NB4 (cell line): Measurements from ENCODE around the gene SCN8A.

Experiments
- MYC ChIP-seq: IDR thresholded peaks from 2 replicates; pipeline ENCODE4 v1.6.1; 2011; ENCODE audit warnings: low read depth, low read length
- POLR2A ChIP-seq: IDR thresholded peaks from 2 replicates; pipeline ENCODE4 v1.6.1; 2011; ENCODE audit warnings: mild to moderate bottlenecking; ENCODE audit not compliant: insufficient read length; ENCODE audit errors: extremely low read depth

DNA sequence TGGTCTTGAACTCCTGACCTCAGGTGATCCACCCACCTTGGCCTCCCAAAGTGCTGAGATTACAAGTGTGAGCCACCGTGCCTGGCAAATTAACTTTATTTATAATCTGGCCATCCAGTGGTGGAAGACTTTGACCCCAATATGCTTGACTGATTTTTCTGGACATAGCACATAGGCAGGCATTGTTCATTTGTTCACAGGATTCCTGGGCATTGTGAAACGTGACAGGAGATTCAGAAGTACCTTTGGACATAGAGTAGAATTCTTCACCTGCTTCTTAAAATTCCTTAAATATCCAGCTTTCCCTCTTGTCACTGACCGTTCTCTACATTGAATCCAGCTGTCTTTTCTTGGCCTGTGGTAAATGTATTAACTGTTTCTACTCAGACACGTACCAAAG, 103.1 kb downstream of the SCN8A start:
- no peak for TF ChIP-seq POLR2A
- no peak for TF ChIP-seq MYC
